Loucy (cell line): ENCODE results near the gene TMEM187.

Experiments
- H2AFZ ChIP-seq: fragments of 200-600 bp; sonication (generic); 2 replicates; pipeline ENCODE4 v1.6.0; 2016; ENCODE audit warnings: antibody characterized with exemption, mild to moderate bottlenecking, low read length, moderate library complexity
- H3F3A ChIP-seq: fragments of 200-600 bp; 2 replicates; pipeline ENCODE4 v1.6.0; 2016; ENCODE audit warnings: antibody characterized with exemption, low read depth, mild to moderate bottlenecking
- H3K27me3 ChIP-seq: fragments of 200-600 bp; sonication (generic); 2 replicates; pipeline ENCODE4 v1.6.1; 2014; ENCODE audit warnings: low read length, mild to moderate bottlenecking; ENCODE audit not compliant: insufficient read depth, poor library complexity, severe bottlenecking
- H3K36me3 ChIP-seq: fragments of 200-600 bp; sonication (generic); 2 replicates; pipeline ENCODE4 v1.6.1; 2016; ENCODE audit warnings: low read length; ENCODE audit not compliant: insufficient read depth
- H3K4me1 ChIP-seq: fragments of 200-600 bp; sonication (generic); 2 replicates; pipeline ENCODE4 v1.5.1; 2014; ENCODE audit warnings: low read length, mild to moderate bottlenecking; ENCODE audit not compliant: insufficient read depth, poor library complexity, severe bottlenecking
- H3K4me2 ChIP-seq: fragments of 200-600 bp; sonication (generic); 2 replicates; pipeline ENCODE4 v1.6.0; 2014; ENCODE audit warnings: antibody characterized with exemption, low read length, low read depth, mild to moderate bottlenecking; ENCODE audit not compliant: poor library complexity, severe bottlenecking
- H3K4me3 ChIP-seq: fragments of 200-600 bp; sonication (generic); 2 replicates; pipeline ENCODE4 v1.5.1; 2014; ENCODE audit warnings: low read length, mild to moderate bottlenecking, mixed read lengths; ENCODE audit not compliant: poor library complexity, severe bottlenecking
- H3K79me2 ChIP-seq: fragments of 200-600 bp; sonication (generic); 2 replicates; pipeline ENCODE4 v1.6.1; 2014; ENCODE audit warnings: low read length; ENCODE audit not compliant: insufficient read depth
- H3K9ac ChIP-seq: fragments of 200-600 bp; sonication (generic); 2 replicates; pipeline ENCODE4 v1.6.0; 2014; ENCODE audit warnings: mild to moderate bottlenecking, low read depth, low read length, moderate library complexity; ENCODE audit not compliant: poor library complexity, severe bottlenecking
- H3K9me2 ChIP-seq: fragments of 200-600 bp; sonication (generic); replicated peaks from 2 replicates; pipeline ENCODE4 v1.6.1; 2016; ENCODE audit warnings: low read depth, low read length, mixed read lengths
- H3K9me3 ChIP-seq: fragments of 200-600 bp; sonication (generic); 2 replicates; pipeline ENCODE4 v1.6.1; 2014; ENCODE audit warnings: mild to moderate bottlenecking, antibody characterized with exemption, low read length, low read depth; ENCODE audit not compliant: insufficient read depth
- H4K20me1 ChIP-seq: fragments of 200-600 bp; sonication (generic); 2 replicates; pipeline ENCODE4 v1.6.0; 2014; ENCODE audit warnings: antibody characterized with exemption, low read length, mild to moderate bottlenecking; ENCODE audit not compliant: insufficient read depth, poor library complexity, severe bottlenecking
- EZH2phosphoT487 ChIP-seq: fragments of 200-600 bp; IDR thresholded peaks from 2 replicates; pipeline ENCODE4 v1.6.1; 2018; ENCODE audit warnings: antibody characterized with exemption, mild to moderate bottlenecking, moderate library complexity, borderline replicate concordance
- TF ChIP-seq, protein P1 (sequence below): fragments of 200-600 bp; sonication (generic); conservative IDR thresholded peaks from 2 replicates; pipeline ENCODE4 v1.5.1; 2014; ENCODE audit warnings: mild to moderate bottlenecking, antibody characterized with exemption, low read length

The TMEM187 gene

DNA sequence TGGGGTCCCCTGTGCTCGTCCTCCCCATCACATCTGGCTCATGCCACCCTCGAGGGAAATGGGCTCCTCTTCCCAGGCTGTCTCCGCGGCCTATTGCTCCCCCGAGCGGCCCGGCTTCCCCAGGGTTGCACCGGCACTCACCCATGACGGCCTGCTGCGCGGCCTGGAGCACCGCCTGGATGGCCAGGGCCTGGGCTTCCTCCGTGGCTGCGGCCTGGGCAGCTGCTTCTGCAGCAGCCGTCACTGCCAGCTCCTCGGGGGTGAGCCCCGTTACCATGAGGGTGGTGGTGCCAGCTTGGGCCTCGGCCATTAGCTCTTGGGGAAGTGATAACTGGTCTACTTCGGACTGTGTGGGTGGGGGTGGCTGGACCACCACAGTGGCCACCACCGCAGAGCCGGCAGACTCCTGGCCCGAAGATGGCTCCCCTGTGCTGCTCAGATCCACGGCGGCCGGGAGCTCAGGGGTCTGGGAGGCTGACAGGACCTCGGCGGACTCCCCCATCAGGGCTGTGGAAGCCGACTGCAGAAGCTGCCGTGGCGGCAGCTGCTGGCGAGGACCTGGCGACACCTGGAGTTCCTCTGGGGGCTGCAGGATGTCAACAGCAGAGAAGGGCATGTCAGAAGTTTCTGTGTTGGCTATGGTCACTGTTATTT is 20.1 kb upstream of the TMEM187 start:
- Histone ChIP-seq H3K4me2 (no peak overlapping the region), H3K4me1 (no peaks in the 10 kb centered on the region), H3K9me2 (no peaks in the 10 kb centered on the region), H3K79me2 (no peaks in the 10 kb centered on the region), H4K20me1 (peaks cover 5% of the 10 kb centered on the region), H3K4me3 (no peak overlapping the region), H3K27me3 (no peaks in the 10 kb centered on the region), H3K9ac (no peak overlapping the region), H2AFZ (no peak overlapping the region), H3F3A (no peaks in the 10 kb centered on the region), H3K9me3 (no peaks in the 10 kb centered on the region), H3K36me3 (peaks cover 92% of the 10 kb centered on the region; the same call in 1 of the 2 replicates)
- no peak for TF ChIP-seq EZH2phosphoT487
- TF ChIP-seq, protein P1, sequence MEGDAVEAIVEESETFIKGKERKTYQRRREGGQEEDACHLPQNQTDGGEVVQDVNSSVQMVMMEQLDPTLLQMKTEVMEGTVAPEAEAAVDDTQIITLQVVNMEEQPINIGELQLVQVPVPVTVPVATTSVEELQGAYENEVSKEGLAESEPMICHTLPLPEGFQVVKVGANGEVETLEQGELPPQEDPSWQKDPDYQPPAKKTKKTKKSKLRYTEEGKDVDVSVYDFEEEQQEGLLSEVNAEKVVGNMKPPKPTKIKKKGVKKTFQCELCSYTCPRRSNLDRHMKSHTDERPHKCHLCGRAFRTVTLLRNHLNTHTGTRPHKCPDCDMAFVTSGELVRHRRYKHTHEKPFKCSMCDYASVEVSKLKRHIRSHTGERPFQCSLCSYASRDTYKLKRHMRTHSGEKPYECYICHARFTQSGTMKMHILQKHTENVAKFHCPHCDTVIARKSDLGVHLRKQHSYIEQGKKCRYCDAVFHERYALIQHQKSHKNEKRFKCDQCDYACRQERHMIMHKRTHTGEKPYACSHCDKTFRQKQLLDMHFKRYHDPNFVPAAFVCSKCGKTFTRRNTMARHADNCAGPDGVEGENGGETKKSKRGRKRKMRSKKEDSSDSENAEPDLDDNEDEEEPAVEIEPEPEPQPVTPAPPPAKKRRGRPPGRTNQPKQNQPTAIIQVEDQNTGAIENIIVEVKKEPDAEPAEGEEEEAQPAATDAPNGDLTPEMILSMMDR, result no peak

DNA sequence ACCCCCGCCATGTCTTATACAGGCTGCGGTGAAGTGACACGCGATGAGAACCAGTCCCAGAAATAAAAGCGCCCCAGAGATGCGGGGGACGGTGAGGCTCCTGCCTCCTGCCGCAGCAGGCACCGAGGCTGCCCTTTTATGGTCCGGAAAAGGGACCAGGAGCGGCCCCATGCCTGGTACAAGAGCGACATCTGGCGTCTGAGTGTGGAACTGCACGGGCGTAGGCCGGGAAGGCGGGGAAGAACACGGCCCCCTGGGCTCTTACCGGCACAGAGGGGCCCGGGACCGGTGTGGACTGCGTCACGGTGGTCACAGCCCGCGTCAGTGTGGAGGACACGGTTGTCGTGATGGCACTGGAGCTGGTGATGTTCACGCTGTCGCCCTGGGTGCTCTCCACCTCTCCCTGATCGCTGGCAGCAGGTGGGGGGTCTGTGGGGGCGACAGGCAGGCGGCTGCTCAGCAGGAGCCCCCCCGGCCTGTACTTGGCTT is 19.2 kb upstream of the TMEM187 start:
- Histone ChIP-seq H3K9me3 (no peaks in the 10 kb centered on the region), H3K36me3 (peaks cover 97% of the 10 kb centered on the region; the same call in 1 of the 2 replicates), H2AFZ (no peak overlapping the region), H3K4me1 (no peaks in the 10 kb centered on the region), H3F3A (no peaks in the 10 kb centered on the region), H3K27me3 (no peaks in the 10 kb centered on the region), H3K4me3 (no peak overlapping the region), H3K79me2 (no peaks in the 10 kb centered on the region), H3K9me2 (no peaks in the 10 kb centered on the region), H4K20me1 (peaks cover 5% of the 10 kb centered on the region), H3K9ac (no peak overlapping the region), H3K4me2 (no peak overlapping the region)
- TF ChIP-seq EZH2phosphoT487, result no peak
- TF ChIP-seq, protein P1, result peak; percentile 69

DNA sequence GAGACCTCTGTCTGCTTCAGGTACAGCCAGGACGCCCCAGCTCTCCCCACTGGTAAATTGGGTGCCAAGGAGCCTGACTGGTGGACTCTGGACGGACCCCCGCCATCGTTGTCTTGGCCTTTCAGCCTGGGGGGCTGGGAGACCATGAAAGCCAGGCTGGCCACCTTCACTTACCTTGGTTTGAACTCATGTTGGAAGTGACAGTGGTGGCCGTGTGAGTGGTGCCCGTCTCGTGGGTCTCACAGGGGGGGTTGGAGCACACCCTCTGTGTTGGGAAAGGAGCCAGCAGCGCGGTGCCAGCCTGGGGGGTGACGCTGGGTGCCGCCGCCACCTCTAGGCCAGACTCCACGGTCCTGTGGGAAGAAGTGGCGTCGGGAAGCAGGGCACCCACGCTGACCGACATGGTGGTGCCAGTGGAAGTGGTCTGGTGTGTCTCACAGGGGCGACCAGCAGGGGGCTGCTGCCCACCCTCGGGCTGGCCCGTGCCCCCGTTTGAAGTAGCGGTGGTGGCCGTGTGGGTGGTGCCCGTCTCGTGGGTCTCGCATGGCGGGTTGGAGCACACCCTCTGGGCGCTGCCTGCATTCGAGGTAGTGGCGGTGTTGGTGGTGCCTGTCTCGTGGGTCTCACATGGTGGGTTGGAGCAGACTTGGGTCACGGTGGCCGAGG is 18.5 kb upstream of the TMEM187 start:
- H3K9ac ChIP-seq, result no peak overlapping the region
- H3K4me3 ChIP-seq, result no peak overlapping the region
- H4K20me1 ChIP-seq, result peaks cover 5% of the 10 kb centered on the region
- H3F3A ChIP-seq, result no peaks in the 10 kb centered on the region
- H3K9me3 ChIP-seq, result no peaks in the 10 kb centered on the region
- peaks cover 97% of the 10 kb centered on the region; the same call in 1 of the 2 replicates for H3K36me3 ChIP-seq
- H3K4me2 ChIP-seq, result no peak overlapping the region
- no peaks in the 10 kb centered on the region for H3K79me2 ChIP-seq
- H3K9me2 ChIP-seq, result no peaks in the 10 kb centered on the region
- no peaks in the 10 kb centered on the region for H3K4me1 ChIP-seq
- no peak overlapping the region for H2AFZ ChIP-seq
- TF ChIP-seq, protein P1, result no peak; the same call in 1 of the 2 replicates
- TF ChIP-seq EZH2phosphoT487, result no peak
- no peaks in the 10 kb centered on the region for H3K27me3 ChIP-seq
